Loucy (cell line): ENCODE results near the gene WDR1.

Source experiments
- EZH2phosphoT487 ChIP-seq: fragments of 200-600 bp; IDR thresholded peaks from 2 replicates; pipeline ENCODE4 v1.6.1; 2018; ENCODE audit warnings: antibody characterized with exemption, mild to moderate bottlenecking, moderate library complexity, borderline replicate concordance
- TF ChIP-seq, protein P1 (sequence below): fragments of 200-600 bp; sonication (generic); conservative IDR thresholded peaks from 2 replicates; pipeline ENCODE4 v1.5.1; 2014; ENCODE audit warnings: mild to moderate bottlenecking, antibody characterized with exemption, low read length

DNA sequence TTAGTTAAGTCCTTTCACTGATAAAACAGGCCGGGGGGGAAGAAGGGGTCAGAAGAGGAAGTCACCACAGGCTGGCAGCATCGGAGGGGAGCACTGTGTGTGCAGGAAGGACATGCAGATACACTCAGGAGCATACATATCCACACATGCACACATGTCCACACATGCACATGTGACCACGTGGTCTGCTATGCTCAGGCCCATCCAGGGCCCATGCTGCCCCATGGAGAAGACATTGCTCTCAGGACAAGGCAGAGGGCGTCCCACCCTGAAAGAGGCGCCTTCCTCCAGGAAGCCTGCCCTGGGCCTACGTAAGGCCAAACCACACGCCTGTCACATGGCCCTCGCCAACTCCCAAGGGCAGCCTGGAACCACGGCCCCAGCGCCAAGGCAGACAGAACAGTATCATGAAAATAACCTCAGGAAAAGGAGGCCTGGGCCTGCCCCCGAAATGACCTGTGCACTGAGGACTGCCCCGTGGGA, 15.8 kb downstream of the WDR1 start:
- TF ChIP-seq, protein P1, sequence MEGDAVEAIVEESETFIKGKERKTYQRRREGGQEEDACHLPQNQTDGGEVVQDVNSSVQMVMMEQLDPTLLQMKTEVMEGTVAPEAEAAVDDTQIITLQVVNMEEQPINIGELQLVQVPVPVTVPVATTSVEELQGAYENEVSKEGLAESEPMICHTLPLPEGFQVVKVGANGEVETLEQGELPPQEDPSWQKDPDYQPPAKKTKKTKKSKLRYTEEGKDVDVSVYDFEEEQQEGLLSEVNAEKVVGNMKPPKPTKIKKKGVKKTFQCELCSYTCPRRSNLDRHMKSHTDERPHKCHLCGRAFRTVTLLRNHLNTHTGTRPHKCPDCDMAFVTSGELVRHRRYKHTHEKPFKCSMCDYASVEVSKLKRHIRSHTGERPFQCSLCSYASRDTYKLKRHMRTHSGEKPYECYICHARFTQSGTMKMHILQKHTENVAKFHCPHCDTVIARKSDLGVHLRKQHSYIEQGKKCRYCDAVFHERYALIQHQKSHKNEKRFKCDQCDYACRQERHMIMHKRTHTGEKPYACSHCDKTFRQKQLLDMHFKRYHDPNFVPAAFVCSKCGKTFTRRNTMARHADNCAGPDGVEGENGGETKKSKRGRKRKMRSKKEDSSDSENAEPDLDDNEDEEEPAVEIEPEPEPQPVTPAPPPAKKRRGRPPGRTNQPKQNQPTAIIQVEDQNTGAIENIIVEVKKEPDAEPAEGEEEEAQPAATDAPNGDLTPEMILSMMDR: no peak
- TF ChIP-seq EZH2phosphoT487: no peak
